Aorta (tissue), 5 donors: Measurements from ENCODE around the gene SKI. TPM values are rescaled to one million over a fixed set of nuclear protein-coding genes. Genes with fewer than 3 reads are reported as not detected.

Experiments used
- ATAC-seq: fragments of 200-7000 bp; cut with Tn5 transposase; one replicate; pipeline ENCODE4 v1.9.1; 2022; ENCODE audit warnings: moderate library complexity; ENCODE audit not compliant: low FRiP score
- DNase-seq, 2 donors: peaks; one replicate each; pipeline ENCODE4 v3.0.0-alpha.2; 2020
- H3K27ac ChIP-seq, 2 donors: one replicate each; pipeline ENCODE4 v1.5.1; 2013; ENCODE audit warnings: low read length in 2 of 2, mild to moderate bottlenecking in 2 of 2, moderate library complexity in 2 of 2, control low read depth in 1 of 2, inconsistent platforms in 1 of 2, low read depth in 1 of 2
- H3K27me3 ChIP-seq, 2 donors: one replicate each; pipeline ENCODE4 v1.6.1; 2013; ENCODE audit warnings: control low read depth in 1 of 2, low read length in 1 of 2, mild to moderate bottlenecking in 1 of 2, moderate library complexity in 1 of 2; ENCODE audit not compliant: insufficient read depth in 2 of 2, control insufficient read depth in 1 of 2
- H3K36me3 ChIP-seq, 2 donors: one replicate each; pipeline ENCODE4 v1.6.1; 2013; ENCODE audit warnings: control low read depth in 1 of 2, low read length in 1 of 2, mild to moderate bottlenecking in 1 of 2; ENCODE audit not compliant: insufficient read depth in 2 of 2, control insufficient read depth in 1 of 2
- H3K4me1 ChIP-seq, 2 donors: one replicate each; pipeline ENCODE4 v1.6.1; 2013; ENCODE audit warnings: low read length in 2 of 2, control low read depth in 1 of 2, mild to moderate bottlenecking in 1 of 2, moderate library complexity in 1 of 2; ENCODE audit not compliant: insufficient read depth in 2 of 2, control insufficient read depth in 1 of 2
- H3K4me3 ChIP-seq, 2 donors: one replicate each; pipeline ENCODE4 v1.5.1; 2013; ENCODE audit warnings: low read length in 2 of 2, control low read depth in 1 of 2, mild to moderate bottlenecking in 1 of 2
- H3K9me3 ChIP-seq: one replicate; pipeline ENCODE4 v1.6.1; 2013; ENCODE audit warnings: mild to moderate bottlenecking, low read length; ENCODE audit not compliant: control insufficient read depth
- WGBS, 2 donors: extraction: QIAGEN DNeasy Blood & Tissue Kit; methylation state at CpG; one replicate each; pipeline ENCODE4 v1.1.7; 2013; 5-methylcytosine and 5-hydroxymethylcytosine counted together
- intact Hi-C, 2 donors: fragments of 100-400 bp; cut with DNase I; formaldehyde crosslinking; loops; one replicate each; pipeline versions ENCODE4 v1.14.2 to v1.15.0; 2022
- polyA plus RNA-seq, 2 donors: library from polyadenylated mRNA; stranded (reverse); fragments of 200-250 nt; gene quantifications; one replicate each; pipeline ENCODE4 v1.2.3, GENCODE V29; 2013
- total RNA-seq, 2 donors: library from RNA; stranded (reverse); fragmentation: NEBNext Ultra II Directional; extraction: Animal tissue kit (Norgen Biotek cat#: 25700); gene quantifications; one replicate each; pipeline ENCODE4 v1.2.1, GENCODE V29; 2021
- donor health status: healthy with polysubstance abuse.
- donor health status: Bipolar disorder and iron deficiency.
- donor health status: DM: no; HTN: no; CAD: no.
- donor health status: DM: no; HTN: no; CAD: no.
- donor health status: DM: yes; HTN: yes; CAD: no.

The SKI gene
- total and polyA plus RNA-seq, 4 donors, result 20.7 to 129 (median 74.1) TPM

- DNase-seq (no peak), ATAC-seq (no peak)
- no peaks in the 10 kb centered on the region for H3K4me1 ChIP-seq
- intact Hi-C loops, result no loop called here
- H3K36me3 ChIP-seq, result no peaks in the 10 kb centered on the region
- H3K4me3 ChIP-seq, result no peak overlapping the region
- no peaks in the 10 kb centered on the region for H3K9me3 ChIP-seq
- 91% methylated on average over 44 to 45 of the region's 45 CpGs for WGBS, 2 donors
- no peaks in the 10 kb centered on the region for H3K27me3 ChIP-seq
- no peak overlapping the region for H3K27ac ChIP-seq
These were observed 111.3 kb downstream of the SKI start for GRCh38 chr1:2339206-2340085.

- Histone ChIP-seq H3K27me3 (no peaks in the 10 kb centered on the region), H3K36me3 (no peaks in the 10 kb centered on the region), H3K4me1 (no peaks in the 10 kb centered on the region), H3K4me3 (no peak overlapping the region), H3K9me3 (no peaks in the 10 kb centered on the region), H3K27ac (no peak overlapping the region)
- 91 to 94% methylated on average over 24 of the region's 24 CpGs for WGBS, 2 donors
- peak in 1 of 2 donors; percentile 30 for DNase-seq
- no peak for ATAC-seq
- intact Hi-C loops, result no loop called here
These were observed 112.2 kb downstream of the SKI start for GRCh38 chr1:2340086-2340917.

GRCh38 chr1:2340918-2341254, 112.8 kb downstream of the SKI start:
- no peaks in the 10 kb centered on the region for H3K4me1 ChIP-seq
- DNase-seq, result peak in 1 of 2 donors; percentile 41
- intact Hi-C loops, result no loop called here
- no peak for ATAC-seq
- H3K27me3 ChIP-seq, result no peaks in the 10 kb centered on the region
- WGBS, 2 donors, result 94 to 96% methylated on average over 14 of the region's 14 CpGs
- no peaks in the 10 kb centered on the region for H3K36me3 ChIP-seq
- no peak overlapping the region for H3K27ac ChIP-seq
- no peaks in the 10 kb centered on the region for H3K9me3 ChIP-seq
- H3K4me3 ChIP-seq, result no peak overlapping the region

- DNase-seq (peak; percentile 40 to 64), ATAC-seq (no peak)
- Histone ChIP-seq H3K9me3 (no peaks in the 10 kb centered on the region), H3K4me1 (no peaks in the 10 kb centered on the region), H3K4me3 (no peak overlapping the region), H3K36me3 (no peaks in the 10 kb centered on the region), H3K27ac (no peak overlapping the region), H3K27me3 (no peaks in the 10 kb centered on the region)
- intact Hi-C loops, result no loop called here
- WGBS, 2 donors, result 75 to 89% methylated on average over 29 of the region's 29 CpGs
These were observed 113.7 kb downstream of the SKI start for GRCh38 chr1:2341706-2342383.

GRCh38 chr1:2342384-2343022, 114.4 kb downstream of the SKI start:
- peak; percentile 39 to 40 for DNase-seq
- 88 to 91% methylated on average over 21 of the region's 21 CpGs for WGBS, 2 donors
- no peak overlapping the region for H3K4me3 ChIP-seq
- ATAC-seq, result no peak
- H3K4me1 ChIP-seq, result no peaks in the 10 kb centered on the region
- intact Hi-C loops, result no loop called here
- H3K27ac ChIP-seq, result no peak overlapping the region
- H3K9me3 ChIP-seq, result no peaks in the 10 kb centered on the region
- no peaks in the 10 kb centered on the region for H3K36me3 ChIP-seq
- H3K27me3 ChIP-seq, result no peaks in the 10 kb centered on the region

- ATAC-seq, result no peak
- Histone ChIP-seq H3K36me3 (no peaks in the 10 kb centered on the region), H3K4me3 (no peak overlapping the region), H3K4me1 (no peaks in the 10 kb centered on the region), H3K27ac (no peak overlapping the region), H3K27me3 (no peaks in the 10 kb centered on the region), H3K9me3 (no peaks in the 10 kb centered on the region)
- WGBS, 2 donors, result 85 to 90% methylated on average over 38 to 39 of the region's 39 CpGs
- DNase-seq, result peak; percentile 35 to 69
- intact Hi-C loops, result no loop called here
These were observed 115.2 kb downstream of the SKI start for GRCh38 chr1:2343023-2343935.

GRCh38 chr1:2344121-2344681, 116.1 kb downstream of the SKI start:
- no peak for ATAC-seq
- intact Hi-C loops, result no loop called here
- no peaks in the 10 kb centered on the region for H3K4me1 ChIP-seq
- no peak overlapping the region for H3K27ac ChIP-seq
- H3K4me3 ChIP-seq, result no peak overlapping the region
- no peaks in the 10 kb centered on the region for H3K9me3 ChIP-seq
- no peaks in the 10 kb centered on the region for H3K27me3 ChIP-seq
- 96 to 99% methylated on average over 24 of the region's 24 CpGs for WGBS, 2 donors
- DNase-seq, result peak; percentile 43 to 71
- H3K36me3 ChIP-seq, result no peaks in the 10 kb centered on the region
